GM18907 (cell line): ENCODE results near the gene RASGRF1.

Source experiments
- ATAC-seq: cut with Tn5 transposase; IDR thresholded peaks from one replicate; pipeline ENCODE4 v1.9.1; 2021; ENCODE audit warnings: mild to moderate bottlenecking, moderate library complexity; ENCODE audit not compliant: unreplicated experiment

The RASGRF1 gene

GRCh38 chr15:79068790-79069189 lies 21.8 kb downstream of the RASGRF1 start:
- ATAC-seq, result no peak

- ATAC-seq, result no peak
Observed at GRCh38 chr15:79067969-79068368, 22.6 kb downstream of the RASGRF1 start.

- no peak for ATAC-seq
Observed at GRCh38 chr15:79067072-79067833, 23.3 kb downstream of the RASGRF1 start.

DNA sequence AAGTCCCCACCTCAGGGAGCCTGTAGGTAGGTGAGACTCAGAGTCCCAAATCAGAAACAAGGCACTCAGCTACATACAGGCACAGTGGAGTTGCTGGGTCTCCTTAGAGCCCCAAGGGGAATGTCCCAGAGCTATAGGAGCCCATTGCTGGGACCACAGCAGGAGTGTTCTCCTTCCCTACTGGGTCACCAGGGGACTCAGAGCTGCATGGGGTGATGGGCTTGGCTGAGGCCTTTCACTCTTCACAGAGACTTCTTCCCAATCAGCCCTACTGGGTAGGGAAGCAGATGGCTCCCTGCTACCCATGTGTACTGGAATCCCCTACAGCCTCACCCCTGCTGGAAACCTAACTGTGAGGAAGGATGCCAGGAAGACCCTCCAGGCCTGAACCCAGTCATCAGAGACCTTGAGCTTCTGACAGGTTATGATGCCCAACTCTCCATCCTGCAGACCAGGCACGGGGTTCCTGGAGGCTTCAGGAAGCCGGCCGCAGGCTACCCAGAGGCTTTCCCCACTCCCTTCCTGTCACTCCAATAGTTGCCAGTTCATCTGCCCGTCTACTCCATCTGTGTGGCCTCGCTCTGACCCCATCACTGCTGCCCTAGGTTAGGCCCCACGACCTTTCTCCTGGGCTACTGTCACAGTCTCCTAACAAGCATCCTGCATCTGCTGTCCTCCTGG lies 24.0 kb downstream of the RASGRF1 start:
- ATAC-seq, result no peak

DNA sequence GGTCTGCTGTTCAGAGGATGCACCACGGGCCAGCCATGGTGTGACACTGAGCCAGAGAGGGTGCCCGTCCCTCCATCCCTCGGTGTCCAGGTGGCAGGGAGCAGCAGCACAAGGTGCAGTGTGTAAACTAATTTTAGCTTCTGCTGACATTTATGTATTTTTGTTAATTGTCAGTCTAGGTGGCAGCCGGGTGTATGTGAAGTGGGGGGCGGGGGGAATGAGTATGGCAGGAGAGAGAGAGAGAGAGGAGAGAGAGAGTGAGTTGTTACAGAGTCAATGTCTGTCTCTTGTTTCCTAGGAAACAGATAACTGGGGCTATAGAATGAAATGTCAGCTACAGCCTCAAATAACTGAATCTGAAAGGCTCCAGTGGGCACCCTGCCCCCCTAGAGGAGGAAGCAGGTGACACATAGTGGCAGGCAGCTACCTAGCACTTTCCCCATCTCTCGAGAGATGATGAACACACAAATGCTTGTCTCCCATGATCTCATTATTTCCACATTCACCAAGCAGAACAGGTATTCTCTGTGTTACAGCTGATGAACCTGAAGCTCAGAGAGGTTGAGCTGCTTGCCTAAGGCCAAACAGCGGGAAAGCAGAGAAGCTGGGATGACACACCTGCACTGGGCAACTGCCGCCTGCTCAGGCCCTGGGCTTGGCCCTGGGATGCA lies 24.7 kb downstream of the RASGRF1 start:
- ATAC-seq, result no peak

GRCh38 chr15:79065361-79065705 lies 25.2 kb downstream of the RASGRF1 start:
- no peak for ATAC-seq

DNA sequence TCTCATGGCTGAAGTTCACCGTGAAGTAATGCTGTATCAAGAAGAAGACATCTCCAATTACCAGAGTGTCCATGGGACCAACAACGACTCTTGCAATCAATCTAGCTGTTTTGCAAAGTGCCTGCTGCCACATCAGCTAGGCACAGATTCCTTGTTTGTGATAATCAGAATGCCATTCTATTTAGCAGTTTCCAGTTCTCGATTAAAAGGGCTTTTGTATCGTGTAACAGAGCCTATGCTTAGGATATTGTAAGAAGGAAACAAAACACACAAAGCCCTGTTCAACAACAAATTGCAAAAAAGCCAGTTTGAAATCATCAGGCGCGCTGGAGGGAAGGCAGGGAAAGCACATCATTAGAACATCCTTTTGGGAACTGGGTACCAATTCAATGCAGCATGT lies 26.1 kb downstream of the RASGRF1 start:
- no peak for ATAC-seq

- ATAC-seq, result no peak
Observed at GRCh38 chr15:79060175-79060574, 30.4 kb downstream of the RASGRF1 start.

DNA sequence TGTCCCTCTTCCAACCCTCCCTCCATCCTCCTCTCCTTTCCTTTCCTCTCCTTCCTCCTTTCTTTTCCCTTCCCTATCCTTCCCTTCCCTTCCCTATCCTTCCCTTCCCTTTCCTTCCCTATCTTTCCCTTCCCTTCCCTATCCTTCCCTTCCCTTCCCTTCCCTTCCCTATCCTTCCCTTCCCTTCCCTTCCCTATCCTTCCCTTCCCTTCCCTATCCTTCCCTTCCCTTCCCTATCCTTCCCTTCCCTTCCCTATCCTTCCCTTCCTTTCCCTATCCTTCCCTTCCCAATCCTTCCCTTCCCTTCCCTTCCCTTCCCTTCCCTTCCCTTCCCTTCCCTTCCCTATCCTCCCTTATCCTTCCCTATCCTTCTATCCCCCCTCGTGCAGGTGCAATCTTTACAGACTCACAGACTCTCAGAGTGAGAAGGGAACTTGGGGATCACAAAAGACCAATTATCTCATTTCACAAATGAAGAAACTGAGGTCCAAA lies 31.5 kb downstream of the RASGRF1 start:
- no peak for ATAC-seq

DNA sequence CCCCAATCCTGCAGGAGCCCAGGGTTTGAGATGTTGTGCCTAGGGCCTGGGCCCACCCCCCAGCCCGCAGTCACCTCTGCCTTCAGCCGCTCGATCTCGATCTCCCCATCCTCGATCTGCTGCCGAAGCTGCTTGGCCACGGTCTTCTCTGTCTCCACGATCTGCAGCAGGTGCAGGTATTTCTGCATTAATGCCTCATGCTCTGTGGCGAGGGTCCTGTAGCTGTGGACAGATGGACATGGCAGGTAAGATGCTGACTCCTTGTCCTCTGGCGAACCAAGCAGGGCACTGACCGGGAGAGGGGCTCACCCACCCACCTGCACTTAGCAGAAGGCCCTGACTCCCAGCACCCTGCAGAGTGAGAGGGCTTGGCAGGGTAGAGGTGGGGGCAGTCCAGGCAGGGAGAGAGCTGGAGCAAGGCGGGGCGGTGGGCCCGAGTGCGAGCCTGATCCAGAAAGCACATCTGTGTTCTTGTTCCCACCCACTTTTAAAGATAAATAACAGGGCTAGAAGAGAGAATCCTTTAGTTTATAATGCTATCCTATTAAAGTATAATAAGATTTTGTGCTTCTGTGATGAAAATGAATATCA lies 32.2 kb downstream of the RASGRF1 start:
- ATAC-seq, result no peak

DNA sequence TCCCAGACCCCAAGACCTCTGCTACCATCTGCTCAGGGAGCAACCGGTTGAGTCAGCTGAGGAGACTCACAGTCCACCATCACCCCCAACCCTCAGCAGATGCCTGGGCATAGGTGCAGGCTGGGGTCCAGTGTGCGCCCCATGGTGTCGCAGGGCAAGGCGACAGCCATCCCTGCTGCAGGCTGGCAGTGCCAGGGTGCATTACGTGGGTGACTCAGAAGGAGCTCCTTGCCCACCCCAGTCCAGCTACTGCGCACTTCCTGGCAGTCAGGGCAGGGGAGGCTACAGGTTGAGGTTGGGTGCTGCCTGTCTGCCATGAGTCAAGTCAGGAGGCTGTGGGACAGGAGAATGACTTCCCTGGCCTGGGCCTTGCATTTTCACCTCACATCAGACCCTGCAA lies 33.5 kb downstream of the RASGRF1 start:
- ATAC-seq, result no peak

- ATAC-seq, result no peak
Observed at GRCh38 chr15:79054350-79054749, 36.2 kb downstream of the RASGRF1 start.

DNA sequence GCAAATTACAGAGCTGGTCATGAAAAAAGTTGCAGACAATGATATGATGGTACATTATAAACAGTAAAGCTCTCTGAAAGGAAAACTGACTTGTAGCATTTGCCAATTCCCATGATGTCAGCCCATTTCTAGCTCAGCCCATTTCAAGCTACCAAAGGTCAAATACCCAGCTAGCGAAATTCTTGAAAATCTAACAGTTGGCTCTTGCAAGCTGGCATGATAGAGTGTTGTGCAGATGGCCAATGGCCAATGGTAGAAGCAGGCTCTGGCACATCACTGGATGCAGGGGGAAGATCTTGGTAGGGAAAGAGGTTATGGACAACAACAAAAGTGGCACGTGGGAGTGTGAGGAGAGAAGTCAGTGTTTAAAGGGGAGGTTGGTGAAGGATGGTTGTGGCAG lies 36.7 kb downstream of the RASGRF1 start:
- ATAC-seq, result no peak

- no peak for ATAC-seq
Observed at GRCh38 chr15:79051941-79052731, 38.4 kb downstream of the RASGRF1 start.

DNA sequence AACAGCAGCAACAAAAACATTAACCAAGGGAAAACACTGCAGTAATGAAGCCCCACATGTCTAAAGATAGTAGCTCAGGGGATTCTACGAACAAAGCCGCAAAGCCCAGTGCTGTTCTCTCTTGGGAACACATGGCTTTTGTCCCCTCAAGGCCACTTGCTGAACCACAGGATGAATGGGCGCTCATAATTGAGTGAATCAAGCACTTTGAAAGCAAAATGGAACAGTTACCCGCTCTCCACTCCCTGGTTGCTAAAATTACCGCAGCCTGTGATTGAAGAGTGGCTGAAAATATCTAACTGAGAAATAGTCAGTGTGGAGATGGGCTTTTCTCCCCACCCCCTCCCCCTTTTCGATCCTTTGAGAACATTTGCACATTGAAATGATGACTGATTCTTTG lies 39.6 kb downstream of the RASGRF1 start:
- no peak for ATAC-seq

DNA sequence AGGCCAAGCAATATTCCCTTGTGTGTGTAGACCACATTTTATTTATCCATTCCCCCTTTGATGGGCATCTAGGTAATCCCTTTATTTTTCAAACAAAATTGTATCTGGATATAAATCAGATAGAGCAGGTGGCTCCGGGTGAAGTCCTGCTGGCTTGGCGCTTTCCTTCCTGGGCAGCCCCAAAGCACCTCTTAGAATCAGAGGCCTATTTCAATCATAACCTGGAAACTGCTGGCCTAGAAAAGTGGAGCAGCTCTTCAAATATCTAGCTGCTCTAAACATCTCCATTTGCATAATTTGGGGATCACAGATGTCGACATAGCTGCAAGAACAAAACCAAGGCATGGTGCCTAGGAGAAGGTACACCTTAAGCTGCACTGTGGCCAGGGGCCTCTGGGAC lies 40.2 kb downstream of the RASGRF1 start:
- no peak for ATAC-seq

DNA sequence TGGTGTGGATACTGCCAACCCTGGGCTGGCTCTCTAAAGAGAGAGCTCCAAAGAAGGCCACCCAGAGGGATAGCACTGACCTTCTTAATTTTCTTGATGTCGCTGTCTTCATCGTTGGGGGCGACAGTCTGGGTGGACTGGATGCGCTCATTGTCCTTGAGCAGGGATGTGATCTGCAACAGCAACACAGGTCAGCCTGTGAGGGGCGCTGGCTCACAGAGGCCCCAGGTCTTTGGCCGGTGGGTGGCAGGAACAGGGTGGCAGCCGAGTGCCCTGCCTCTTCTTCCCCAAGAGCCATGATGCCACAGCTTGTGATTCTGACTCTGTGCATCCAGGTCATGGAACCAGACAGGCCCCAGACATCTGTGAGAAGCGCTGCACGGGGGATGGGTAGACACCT lies 41.2 kb downstream of the RASGRF1 start:
- ATAC-seq, result no peak

DNA sequence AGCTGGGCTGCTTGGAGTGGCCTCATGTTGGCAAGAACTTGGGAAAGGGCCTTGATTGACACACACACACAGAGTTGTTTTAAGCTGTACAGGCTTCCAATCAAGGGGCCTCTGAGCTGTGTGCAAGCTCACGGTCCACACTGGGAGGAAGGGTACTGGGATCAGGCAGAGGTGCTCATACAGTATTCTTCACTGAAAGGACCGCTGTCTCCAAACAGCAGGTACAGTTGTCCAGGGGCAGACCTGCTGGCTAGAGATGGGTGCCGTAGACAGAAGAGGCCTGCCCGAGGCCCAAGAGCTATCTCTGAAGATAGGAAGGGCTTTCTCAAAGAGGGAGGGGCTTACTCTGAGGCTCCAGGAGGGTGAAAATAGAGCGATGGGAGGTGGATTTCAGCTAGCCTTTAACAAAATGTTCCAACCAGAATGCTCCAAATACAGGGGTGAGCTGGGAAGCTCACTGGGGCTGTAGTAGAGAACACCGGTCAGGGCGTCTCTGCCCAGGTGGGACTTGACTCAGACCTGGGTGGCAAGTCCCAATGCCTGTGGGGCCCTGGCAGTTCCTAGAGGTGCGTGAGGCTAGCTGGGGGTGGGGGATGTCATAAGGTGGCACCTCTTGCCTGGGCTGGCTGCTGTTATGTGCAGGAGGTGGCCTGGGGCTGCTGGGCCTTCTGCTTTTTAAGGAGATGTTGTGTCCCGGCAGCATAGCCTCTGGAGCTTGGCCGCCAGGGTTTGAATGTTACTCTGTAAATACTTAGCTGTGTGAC lies 42.7 kb downstream of the RASGRF1 start:
- no peak for ATAC-seq

GRCh38 chr15:79046691-79047404 lies 43.7 kb downstream of the RASGRF1 start:
- ATAC-seq, result no peak
